Heart left ventricle (tissue), 16 donors: ENCODE data around the gene NCKAP5L. TPM values are rescaled to one million over a fixed set of nuclear protein-coding genes. Genes with fewer than 3 reads are reported as not detected.

Experiments used
- ATAC-seq, 4 donors: fragments of 200-7000 bp; cut with Tn5 transposase; one replicate each; pipeline ENCODE4 v1.9.1; 2020 to 2022; ENCODE audit warnings: moderate library complexity in 4 of 4, mild to moderate bottlenecking in 3 of 4, moderate number of reproducible peaks in 1 of 4
- DNase-seq, 5 donors: peaks; one replicate each; pipeline ENCODE4 v3.0.0-alpha.2; 2020
- H3K27ac ChIP-seq, 12 donors: fragments of 200-600 bp; sonication (generic) in 4 of 12; one replicate each; pipeline versions ENCODE4 v1.5.0 to v1.8.0; 2016 to 2022; ENCODE audit warnings: mild to moderate bottlenecking in 2 of 12
- H3K27me3 ChIP-seq, 9 donors: fragments of 200-600 bp; sonication (generic) in 2 of 9; one replicate each; pipeline versions ENCODE4 v1.5.1 to v1.8.0; 2016 to 2022; ENCODE audit warnings: mild to moderate bottlenecking in 3 of 9
- H3K36me3 ChIP-seq, 9 donors: fragments of 200-600 bp; sonication (generic) in 2 of 9; one replicate each; pipeline versions ENCODE4 v1.5.0 to v1.8.0; 2018 to 2022; ENCODE audit warnings: mild to moderate bottlenecking in 2 of 9
- H3K4me1 ChIP-seq, 12 donors: fragments of 200-600 bp; sonication (generic) in 4 of 12; one replicate each; pipeline versions ENCODE4 v1.5.0 to v1.8.0; 2016 to 2022; ENCODE audit warnings: mild to moderate bottlenecking in 3 of 12
- H3K4me3 ChIP-seq, 12 donors: fragments of 200-600 bp; sonication (generic) in 4 of 12; one replicate each; pipeline versions ENCODE4 v1.5.0 to v1.8.0; 2017 to 2022; ENCODE audit warnings: mild to moderate bottlenecking in 9 of 12, moderate library complexity in 4 of 12
- H3K9me3 ChIP-seq, 12 donors: fragments of 200-600 bp; sonication (generic) in 4 of 12; one replicate each; pipeline versions ENCODE4 v1.5.0 to v1.8.0; 2016 to 2022; ENCODE audit warnings: mild to moderate bottlenecking in 1 of 12
- POLR2A ChIP-seq, 2 donors: fragments of 450-650 bp; IDR thresholded peaks; one replicate each; pipeline ENCODE4 v1.6.1; 2017; ENCODE audit warnings: antibody characterized with exemption in 2 of 2, mild to moderate bottlenecking in 2 of 2, moderate library complexity in 2 of 2
- WGBS, 4 donors: extraction: QIAGEN DNeasy Blood & Tissue Kit in 2 of 4; methylation state at CpG; one replicate each; pipeline versions ENCODE4 v1.1.5 to v1.1.7; 2013 to 2018; 5-methylcytosine and 5-hydroxymethylcytosine counted together
- intact Hi-C, 10 donors: fragments of 100-400 bp; cut with DNase I; formaldehyde crosslinking; loops; one replicate each; pipeline versions ENCODE4 v1.11.1 to v1.14.2; 2022
- long read RNA-seq, 3 donors: library from polyadenylated mRNA; unstranded; transcript quantifications; one replicate each; pipeline ENCODE4 v2.0.0, GENCODE V29; 2020 to 2021
- polyA plus RNA-seq, 2 donors: library from polyadenylated mRNA; stranded (reverse); fragments of 200-250 nt; gene quantifications; one replicate each; pipeline ENCODE4 v1.2.3, GENCODE V29; 2013
- total RNA-seq, 9 donors: library from RNA; depleted of rRNA in 2 of 9; stranded (reverse); fragments of >200 nt in 2 of 9; fragmentation: NEBNext Ultra II Directional in 3 of 9; extraction: Animal tissue kit (Norgen Biotek cat#: 25700) in 3 of 9; gene quantifications; one replicate each; pipeline versions ENCODE4 v1.1.0 to v1.2.4, GENCODE V29; 2016 to 2023
- TF ChIP-seq, protein P1 (sequence below), 12 donors: fragments of 200-600 bp; sonication (generic) in 4 of 12; IDR thresholded peaks; one replicate each; pipeline versions ENCODE4 v1.5.0 to v1.8.0; 2018 to 2022; ENCODE audit warnings: antibody characterized with exemption in 12 of 12, mild to moderate bottlenecking in 5 of 12
- donor health status: ischemic (EF 13 %, LVEDD 7.1; RV severe dilation, severe dysfunction).
- donor health status: healthy with polysubstance abuse.
- donor health status: DM: no; HTN: yes; CAD: no.
- donor health status: DM: no; HTN: no; CAD: no.
- donor health status: ischemic (EF 25% LVEDD 6.9; RV normal size, moderate dysfunction).
- donor health status: ischemic (EF 25% LVEDD 5.7; RV mildly dilated, moderate dysfunction).
- donor health status: healthy.
- donor health status: DM: yes; HTN: yes; CAD: no.
- donor health status: ischemic (EF 35%, LVEDD 5.7; RV mildly dilated, moderate dysfunction).
- donor health status: nonischemic (EF 11% LVEDD 7.7; RV severe dilation, severe dysfunction).
- donor health status: DM: yes; HTN: yes; CAD: no.
- donor health status: PGD.
- donor health status: ischemic (EF 29% LVEDD 5.4; RV normal size, mild dysfunction).
- donor health status: nonischemic (EF 23%, LVEDD 6.1; RV moderate dilation, normal function).

Gene NCKAP5L, protein sequence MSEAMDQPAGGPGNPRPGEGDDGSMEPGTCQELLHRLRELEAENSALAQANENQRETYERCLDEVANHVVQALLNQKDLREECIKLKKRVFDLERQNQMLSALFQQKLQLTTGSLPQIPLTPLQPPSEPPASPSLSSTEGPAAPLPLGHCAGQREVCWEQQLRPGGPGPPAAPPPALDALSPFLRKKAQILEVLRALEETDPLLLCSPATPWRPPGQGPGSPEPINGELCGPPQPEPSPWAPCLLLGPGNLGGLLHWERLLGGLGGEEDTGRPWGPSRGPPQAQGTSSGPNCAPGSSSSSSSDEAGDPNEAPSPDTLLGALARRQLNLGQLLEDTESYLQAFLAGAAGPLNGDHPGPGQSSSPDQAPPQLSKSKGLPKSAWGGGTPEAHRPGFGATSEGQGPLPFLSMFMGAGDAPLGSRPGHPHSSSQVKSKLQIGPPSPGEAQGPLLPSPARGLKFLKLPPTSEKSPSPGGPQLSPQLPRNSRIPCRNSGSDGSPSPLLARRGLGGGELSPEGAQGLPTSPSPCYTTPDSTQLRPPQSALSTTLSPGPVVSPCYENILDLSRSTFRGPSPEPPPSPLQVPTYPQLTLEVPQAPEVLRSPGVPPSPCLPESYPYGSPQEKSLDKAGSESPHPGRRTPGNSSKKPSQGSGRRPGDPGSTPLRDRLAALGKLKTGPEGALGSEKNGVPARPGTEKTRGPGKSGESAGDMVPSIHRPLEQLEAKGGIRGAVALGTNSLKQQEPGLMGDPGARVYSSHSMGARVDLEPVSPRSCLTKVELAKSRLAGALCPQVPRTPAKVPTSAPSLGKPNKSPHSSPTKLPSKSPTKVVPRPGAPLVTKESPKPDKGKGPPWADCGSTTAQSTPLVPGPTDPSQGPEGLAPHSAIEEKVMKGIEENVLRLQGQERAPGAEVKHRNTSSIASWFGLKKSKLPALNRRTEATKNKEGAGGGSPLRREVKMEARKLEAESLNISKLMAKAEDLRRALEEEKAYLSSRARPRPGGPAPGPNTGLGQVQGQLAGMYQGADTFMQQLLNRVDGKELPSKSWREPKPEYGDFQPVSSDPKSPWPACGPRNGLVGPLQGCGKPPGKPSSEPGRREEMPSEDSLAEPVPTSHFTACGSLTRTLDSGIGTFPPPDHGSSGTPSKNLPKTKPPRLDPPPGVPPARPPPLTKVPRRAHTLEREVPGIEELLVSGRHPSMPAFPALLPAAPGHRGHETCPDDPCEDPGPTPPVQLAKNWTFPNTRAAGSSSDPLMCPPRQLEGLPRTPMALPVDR (N-terminal part only)
- total RNA-seq (10 to 100 TPM; 14.1 to 35.0 (median 25.0) TPM), polyA plus RNA-seq (10 to 100 TPM; 19.4 to 27.7 TPM)
- long read RNA-seq, donor 1, partial matches to known transcripts, result 18 of 30 reads
- long read RNA-seq, donor 1, other reads (novel, unspliced or antisense), result 11 of 30 reads
- long read RNA-seq, donor 2, partial matches to known transcripts, result 7 of 10 reads
- long read RNA-seq, donor 2, other reads (novel, unspliced or antisense), result 3 of 10 reads
- long read RNA-seq, donor 3, partial matches to known transcripts, result 3 of 12 reads
- long read RNA-seq, donor 3, other reads (novel, unspliced or antisense), result 9 of 12 reads

DNA sequence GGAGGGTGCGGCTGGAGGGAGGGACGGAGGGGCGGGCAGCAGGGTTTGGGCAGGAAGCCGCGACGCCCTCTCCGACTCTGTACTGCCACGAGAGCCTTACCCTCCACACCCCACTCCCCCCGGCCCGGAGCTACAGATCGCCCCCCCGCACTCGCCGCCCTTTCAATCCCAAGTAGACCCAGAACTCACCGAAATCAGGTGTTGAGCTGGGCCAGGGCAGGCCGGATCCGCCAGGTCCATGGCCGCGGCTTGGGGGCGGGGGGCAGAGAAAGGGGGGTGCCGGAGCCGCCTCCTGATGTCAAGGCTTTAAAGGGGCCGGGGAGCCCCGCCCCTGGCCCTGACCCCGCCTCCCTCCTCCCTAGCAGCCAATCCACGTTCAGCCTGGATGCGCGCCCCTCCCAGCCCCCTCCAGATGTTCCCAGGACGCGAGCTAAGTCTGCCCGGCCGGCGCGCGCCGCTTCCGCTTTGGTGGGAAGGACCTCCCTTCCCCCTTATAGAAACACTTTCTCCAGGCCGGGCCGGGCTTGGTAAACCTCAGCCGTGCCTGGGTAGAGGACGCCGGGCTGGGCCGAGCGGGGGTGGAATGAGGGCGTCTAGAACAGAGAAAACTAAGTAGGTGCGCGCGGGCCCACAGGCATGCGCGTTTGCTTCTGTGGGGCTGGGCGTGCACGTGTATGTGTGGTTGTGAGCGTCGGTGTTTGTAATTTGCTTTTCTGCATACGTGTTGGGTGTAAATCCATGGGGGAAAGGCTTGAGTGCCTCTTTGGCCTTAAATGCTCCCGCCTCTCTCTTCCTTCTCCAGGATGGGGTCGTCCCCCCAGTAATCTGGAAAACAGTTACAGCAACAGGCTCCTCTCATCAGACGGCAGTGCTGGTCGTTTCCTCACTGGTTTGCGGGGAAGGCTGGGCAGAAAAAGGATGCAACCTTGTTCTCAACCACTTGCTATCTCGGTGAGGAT is at the start of gene NCKAP5L:
TSS of gene NCKAP5L (minus strand) at position 281 of the 959 bp plus-strand sequence. CDS start 24,369 bp downstream, outside the sequence.
- DNase-seq, result peak; percentile 98 to 99 (median 98)
- H3K4me1 ChIP-seq, result peaks cover 6 to 51% (median 44%) of the 10 kb centered on the region in 12 donors
- peak within 1 kb of the TSS; percentile 72 to 98 (median 90) for H3K4me3 ChIP-seq
- no peaks in the 10 kb centered on the region for H3K36me3 ChIP-seq
- no peaks in the 10 kb centered on the region for H3K9me3 ChIP-seq
- intact Hi-C loops, result no loop called here
- no peaks in the 10 kb centered on the region for H3K27me3 ChIP-seq
- 0 to 1% (median 0%) methylated on average over 38 to 61 of the region's 61 CpGs for WGBS, 4 donors
- peak within 1 kb of the TSS; percentile 89 to 99 (median 96) for H3K27ac ChIP-seq
- peak; percentile 96 to 97 (median 96) for ATAC-seq
- TF ChIP-seq POLR2A (IDR thresholded peaks at IDR 0.05), result peak in 1 of 2 donors; percentile 74
- TF ChIP-seq, protein P1, sequence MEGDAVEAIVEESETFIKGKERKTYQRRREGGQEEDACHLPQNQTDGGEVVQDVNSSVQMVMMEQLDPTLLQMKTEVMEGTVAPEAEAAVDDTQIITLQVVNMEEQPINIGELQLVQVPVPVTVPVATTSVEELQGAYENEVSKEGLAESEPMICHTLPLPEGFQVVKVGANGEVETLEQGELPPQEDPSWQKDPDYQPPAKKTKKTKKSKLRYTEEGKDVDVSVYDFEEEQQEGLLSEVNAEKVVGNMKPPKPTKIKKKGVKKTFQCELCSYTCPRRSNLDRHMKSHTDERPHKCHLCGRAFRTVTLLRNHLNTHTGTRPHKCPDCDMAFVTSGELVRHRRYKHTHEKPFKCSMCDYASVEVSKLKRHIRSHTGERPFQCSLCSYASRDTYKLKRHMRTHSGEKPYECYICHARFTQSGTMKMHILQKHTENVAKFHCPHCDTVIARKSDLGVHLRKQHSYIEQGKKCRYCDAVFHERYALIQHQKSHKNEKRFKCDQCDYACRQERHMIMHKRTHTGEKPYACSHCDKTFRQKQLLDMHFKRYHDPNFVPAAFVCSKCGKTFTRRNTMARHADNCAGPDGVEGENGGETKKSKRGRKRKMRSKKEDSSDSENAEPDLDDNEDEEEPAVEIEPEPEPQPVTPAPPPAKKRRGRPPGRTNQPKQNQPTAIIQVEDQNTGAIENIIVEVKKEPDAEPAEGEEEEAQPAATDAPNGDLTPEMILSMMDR (IDR thresholded peaks at IDR 0.05), result no peak

DNA sequence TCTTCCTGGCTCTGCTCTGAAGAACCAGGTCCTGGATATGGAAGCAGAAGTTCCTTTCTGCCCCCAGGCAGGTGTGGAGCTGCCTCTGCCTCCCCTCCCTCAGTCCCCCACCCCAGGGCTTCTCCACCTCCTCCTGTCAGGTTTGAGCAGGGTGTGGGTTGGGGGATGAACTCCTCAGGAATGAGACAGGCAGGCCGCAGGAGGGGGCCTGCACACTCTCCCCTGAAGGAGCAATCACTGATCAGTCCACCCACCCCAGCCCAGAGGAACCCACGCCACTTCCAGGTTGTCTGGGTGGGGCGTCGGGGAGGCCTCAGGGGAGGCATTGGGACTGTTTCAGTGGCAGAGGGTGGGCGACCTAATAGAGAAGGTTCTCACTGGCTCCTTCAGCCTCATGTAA is 48.9 kb upstream of the NCKAP5L start:
- no peaks in the 10 kb centered on the region for H3K9me3 ChIP-seq
- ATAC-seq (no peak), DNase-seq (peak in 3 of 5 donors; percentile 11 to 14 (median 14))
- no peaks in the 10 kb centered on the region for H3K27me3 ChIP-seq
- H3K36me3 ChIP-seq, result no peaks in the 10 kb centered on the region
- H3K27ac ChIP-seq, result no peak overlapping the region
- no peak overlapping the region for H3K4me3 ChIP-seq
- WGBS, 4 donors, result 67 to 86% (median 72%) methylated on average over 4 to 5 of the region's 5 CpGs
- TF ChIP-seq POLR2A (IDR thresholded peaks at IDR 0.05), result no peak
- TF ChIP-seq, protein P1 (IDR thresholded peaks at IDR 0.05), result no peak
- intact Hi-C loops, result loop anchor here in 1 of 10 donors (10.0 kb wide), 1 partner anchor 68 kb away; no protein-coding TSS in a partner anchor
- peaks cover 0 to 13% (median 0%) of the 10 kb centered on the region in 12 donors for H3K4me1 ChIP-seq

DNA sequence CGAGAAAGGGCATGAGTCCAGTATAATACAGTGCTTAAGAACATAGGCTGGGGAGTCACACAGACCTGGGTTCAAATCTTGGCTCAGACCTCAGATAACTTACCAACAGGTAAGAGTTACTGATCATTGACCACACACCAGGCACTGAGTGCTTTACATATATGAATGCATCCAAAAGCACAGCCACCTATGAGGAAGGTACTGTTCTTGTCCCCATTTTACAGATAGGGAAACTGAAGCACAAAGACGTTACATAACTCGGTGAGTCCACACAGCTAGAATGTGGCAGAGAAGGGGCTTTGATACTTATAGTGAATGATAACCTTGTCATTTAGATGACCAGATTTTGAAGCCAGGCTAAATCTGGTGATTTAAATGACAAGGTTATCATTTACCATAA is 47.9 kb upstream of the NCKAP5L start:
- Histone ChIP-seq H3K27me3 (no peaks in the 10 kb centered on the region), H3K9me3 (no peaks in the 10 kb centered on the region), H3K4me3 (no peak overlapping the region), H3K27ac (no peak overlapping the region), H3K36me3 (no peaks in the 10 kb centered on the region), H3K4me1 (peaks cover 0 to 13% (median 0%) of the 10 kb centered on the region in 12 donors)
- ATAC-seq (no peak), DNase-seq (no peak)
- intact Hi-C loops, result loop anchor here in 1 of 10 donors (10.0 kb wide), 1 partner anchor 69 kb away; no protein-coding TSS in a partner anchor
- 93 to 97% (median 95%) methylated on average over 3 of the region's 3 CpGs for WGBS, 4 donors
- TF ChIP-seq POLR2A (IDR thresholded peaks at IDR 0.05), result no peak
- TF ChIP-seq, protein P1 (IDR thresholded peaks at IDR 0.05), result no peak
